ENCODE data around the gene MUC13.
A peak's percentile ranks its signal among the peaks of the same experiment; 100 is the strongest.

The MUC13 gene

DNA sequence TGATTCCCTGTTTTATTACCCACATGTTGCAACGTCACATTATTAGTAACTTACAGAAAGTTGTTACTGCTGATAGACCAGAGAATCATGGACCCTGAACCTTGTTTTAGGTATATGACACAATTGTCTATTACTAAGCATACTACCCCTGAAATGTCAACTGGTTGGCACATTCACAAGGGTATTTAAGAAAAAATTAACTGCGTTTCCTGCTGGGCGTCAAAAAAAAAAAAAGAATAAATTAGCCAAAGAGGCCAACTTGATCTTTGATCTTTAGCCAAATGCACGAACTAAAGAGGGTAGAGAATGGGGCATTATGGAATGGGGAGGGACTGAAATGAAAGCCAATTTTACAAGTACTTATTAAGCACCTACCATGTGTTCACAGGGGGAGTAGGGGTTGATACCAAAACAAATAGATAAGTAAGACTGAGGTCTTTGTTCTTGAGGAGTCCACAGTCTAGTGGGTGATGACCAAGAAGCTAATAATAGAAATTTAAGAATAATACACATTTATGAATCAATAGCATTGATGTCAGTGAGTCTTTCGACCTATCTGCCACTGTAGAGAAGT is 17.8 kb upstream of the MUC13 start:
- TF ChIP-seq EGR1 (IDR thresholded peaks at IDR 0.05) = no peak
- TF ChIP-seq TEAD4 (IDR thresholded peaks at IDR 0.05) = 0 out of 2 replicates have a peak, but pooled peaks have one; percentile 4
- TF ChIP-seq NFIC (IDR thresholded peaks at IDR 0.05) = peak; percentile 69

DNA sequence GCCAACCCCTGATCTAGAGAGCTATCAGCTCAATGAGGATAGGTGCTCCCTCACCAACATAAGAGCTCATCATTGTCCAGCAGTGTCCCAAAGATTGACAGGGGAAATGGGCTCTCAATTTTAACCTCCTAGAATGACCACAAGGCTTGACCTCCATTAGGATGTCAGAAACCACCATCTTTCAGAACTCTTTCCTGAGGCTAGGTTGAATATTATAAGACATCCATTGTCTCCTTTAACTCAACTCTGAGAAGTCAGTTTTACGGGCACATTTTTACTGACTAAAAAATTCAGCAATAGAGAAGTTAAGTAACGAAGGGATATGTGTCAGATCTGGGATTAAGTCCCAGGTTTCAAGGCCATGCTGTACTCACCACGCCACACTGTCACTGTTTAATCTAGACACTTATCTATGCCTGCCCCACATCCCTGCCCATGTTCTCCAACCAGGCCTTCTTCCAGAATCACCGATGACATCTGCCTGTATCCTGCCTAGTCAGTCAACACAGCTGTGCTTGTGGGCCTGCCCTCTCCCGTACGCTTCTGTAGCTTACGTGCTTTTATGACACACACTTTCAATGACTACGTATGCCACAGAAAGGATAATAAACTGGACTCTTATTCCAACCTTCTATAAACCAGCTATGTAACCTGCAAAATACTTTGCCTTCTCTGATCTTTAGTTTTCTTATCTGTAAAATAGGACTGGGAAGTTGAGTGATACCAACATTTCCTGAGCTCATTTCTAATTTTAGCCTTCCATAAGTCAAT is 17.1 kb upstream of the MUC13 start:
- no peak for TF ChIP-seq RAD21 (IDR thresholded peaks at IDR 0.05; ENCODE audit: low read depth)
- no peak for TF ChIP-seq YY1 (IDR thresholded peaks at IDR 0.05; ENCODE audit: low read depth)
- no peak for TF ChIP-seq TAF1 (IDR thresholded peaks at IDR 0.05; ENCODE audit: low read depth)
- TF ChIP-seq, protein P1, sequence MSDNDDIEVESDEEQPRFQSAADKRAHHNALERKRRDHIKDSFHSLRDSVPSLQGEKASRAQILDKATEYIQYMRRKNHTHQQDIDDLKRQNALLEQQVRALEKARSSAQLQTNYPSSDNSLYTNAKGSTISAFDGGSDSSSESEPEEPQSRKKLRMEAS (IDR thresholded peaks at IDR 0.05) = no peak
- TF ChIP-seq ZBTB7A (IDR thresholded peaks at IDR 0.05; ENCODE audit: low read depth) = no peak
- TF ChIP-seq, protein P2, sequence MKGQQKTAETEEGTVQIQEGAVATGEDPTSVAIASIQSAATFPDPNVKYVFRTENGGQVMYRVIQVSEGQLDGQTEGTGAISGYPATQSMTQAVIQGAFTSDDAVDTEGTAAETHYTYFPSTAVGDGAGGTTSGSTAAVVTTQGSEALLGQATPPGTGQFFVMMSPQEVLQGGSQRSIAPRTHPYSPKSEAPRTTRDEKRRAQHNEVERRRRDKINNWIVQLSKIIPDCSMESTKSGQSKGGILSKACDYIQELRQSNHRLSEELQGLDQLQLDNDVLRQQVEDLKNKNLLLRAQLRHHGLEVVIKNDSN (IDR thresholded peaks at IDR 0.05) = no peak
- no peak for TF ChIP-seq CEBPB (IDR thresholded peaks at IDR 0.05)
- no peak for TF ChIP-seq TEAD4 (IDR thresholded peaks at IDR 0.05)
- TF ChIP-seq CREB1 (IDR thresholded peaks at IDR 0.05; ENCODE audit: low read depth) = no peak

GRCh38 chr3:124950026-124950425 is 15.5 kb upstream of the MUC13 start:
- TF ChIP-seq NFIC (IDR thresholded peaks at IDR 0.05) = no peak
- TF ChIP-seq TEAD4 (IDR thresholded peaks at IDR 0.05) = no peak
- TF ChIP-seq, protein P1 (IDR thresholded peaks at IDR 0.05) = no peak
- TF ChIP-seq FOXM1 (IDR thresholded peaks at IDR 0.05; ENCODE audit: borderline replicate concordance, low read depth) = no peak
- TF ChIP-seq, protein P3, sequence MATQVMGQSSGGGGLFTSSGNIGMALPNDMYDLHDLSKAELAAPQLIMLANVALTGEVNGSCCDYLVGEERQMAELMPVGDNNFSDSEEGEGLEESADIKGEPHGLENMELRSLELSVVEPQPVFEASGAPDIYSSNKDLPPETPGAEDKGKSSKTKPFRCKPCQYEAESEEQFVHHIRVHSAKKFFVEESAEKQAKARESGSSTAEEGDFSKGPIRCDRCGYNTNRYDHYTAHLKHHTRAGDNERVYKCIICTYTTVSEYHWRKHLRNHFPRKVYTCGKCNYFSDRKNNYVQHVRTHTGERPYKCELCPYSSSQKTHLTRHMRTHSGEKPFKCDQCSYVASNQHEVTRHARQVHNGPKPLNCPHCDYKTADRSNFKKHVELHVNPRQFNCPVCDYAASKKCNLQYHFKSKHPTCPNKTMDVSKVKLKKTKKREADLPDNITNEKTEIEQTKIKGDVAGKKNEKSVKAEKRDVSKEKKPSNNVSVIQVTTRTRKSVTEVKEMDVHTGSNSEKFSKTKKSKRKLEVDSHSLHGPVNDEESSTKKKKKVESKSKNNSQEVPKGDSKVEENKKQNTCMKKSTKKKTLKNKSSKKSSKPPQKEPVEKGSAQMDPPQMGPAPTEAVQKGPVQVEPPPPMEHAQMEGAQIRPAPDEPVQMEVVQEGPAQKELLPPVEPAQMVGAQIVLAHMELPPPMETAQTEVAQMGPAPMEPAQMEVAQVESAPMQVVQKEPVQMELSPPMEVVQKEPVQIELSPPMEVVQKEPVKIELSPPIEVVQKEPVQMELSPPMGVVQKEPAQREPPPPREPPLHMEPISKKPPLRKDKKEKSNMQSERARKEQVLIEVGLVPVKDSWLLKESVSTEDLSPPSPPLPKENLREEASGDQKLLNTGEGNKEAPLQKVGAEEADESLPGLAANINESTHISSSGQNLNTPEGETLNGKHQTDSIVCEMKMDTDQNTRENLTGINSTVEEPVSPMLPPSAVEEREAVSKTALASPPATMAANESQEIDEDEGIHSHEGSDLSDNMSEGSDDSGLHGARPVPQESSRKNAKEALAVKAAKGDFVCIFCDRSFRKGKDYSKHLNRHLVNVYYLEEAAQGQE (IDR thresholded peaks at IDR 0.05; ENCODE audit: low read depth) = no peak
- no peak for TF ChIP-seq RAD21 (IDR thresholded peaks at IDR 0.05; ENCODE audit: low read depth)
- TF ChIP-seq EP300 (IDR thresholded peaks at IDR 0.05; ENCODE audit: borderline replicate concordance) = no peak
- TF ChIP-seq TCF12 (IDR thresholded peaks at IDR 0.05; ENCODE audit: low read depth) = no peak
- TF ChIP-seq CEBPB (IDR thresholded peaks at IDR 0.05) = no peak
- TF ChIP-seq, protein P2 (IDR thresholded peaks at IDR 0.05) = no peak
- no peak for TF ChIP-seq TAF1 (IDR thresholded peaks at IDR 0.05; ENCODE audit: low read depth)
- no peak for TF ChIP-seq YY1 (IDR thresholded peaks at IDR 0.05; ENCODE audit: low read depth)
- TF ChIP-seq EGR1 (IDR thresholded peaks at IDR 0.05) = no peak
- TF ChIP-seq ZBTB7A (IDR thresholded peaks at IDR 0.05; ENCODE audit: low read depth) = no peak
- TF ChIP-seq CREB1 (IDR thresholded peaks at IDR 0.05; ENCODE audit: low read depth) = no peak

DNA sequence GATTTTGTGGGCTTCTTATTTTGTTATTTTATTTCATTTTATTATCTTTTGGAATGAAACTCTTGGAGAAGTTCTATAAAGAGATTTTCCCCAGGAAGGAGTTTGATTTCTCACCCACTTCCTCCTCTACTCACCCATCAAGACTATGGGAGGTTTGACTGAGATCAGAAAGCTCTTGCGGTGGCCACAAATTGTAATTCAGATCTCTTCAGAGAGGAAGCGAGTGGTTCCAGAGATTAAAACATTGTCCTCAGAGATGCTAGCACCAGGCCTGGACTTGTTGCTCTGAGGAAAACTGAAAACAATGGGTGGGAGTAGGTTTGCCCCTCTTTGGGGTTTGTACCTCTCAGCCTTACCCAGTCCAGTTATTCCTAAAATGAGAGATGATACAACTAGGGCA is 8.1 kb upstream of the MUC13 start:
- TF ChIP-seq FOXM1 (IDR thresholded peaks at IDR 0.05; ENCODE audit: borderline replicate concordance, low read depth) = no peak
- TF ChIP-seq ZBTB7A (IDR thresholded peaks at IDR 0.05; ENCODE audit: low read depth) = no peak
- no peak for TF ChIP-seq YY1 (IDR thresholded peaks at IDR 0.05; ENCODE audit: low read depth)
- TF ChIP-seq EP300 (IDR thresholded peaks at IDR 0.05; ENCODE audit: borderline replicate concordance) = no peak
- TF ChIP-seq, protein P3 (IDR thresholded peaks at IDR 0.05; ENCODE audit: low read depth) = no peak
- TF ChIP-seq NFIC (IDR thresholded peaks at IDR 0.05) = no peak
- TF ChIP-seq CREB1 (IDR thresholded peaks at IDR 0.05; ENCODE audit: low read depth) = no peak
- TF ChIP-seq, protein P1 (IDR thresholded peaks at IDR 0.05) = no peak
- no peak for TF ChIP-seq TEAD4 (IDR thresholded peaks at IDR 0.05)
- TF ChIP-seq, protein P2 (IDR thresholded peaks at IDR 0.05) = no peak
- TF ChIP-seq TAF1 (IDR thresholded peaks at IDR 0.05; ENCODE audit: low read depth) = no peak
- TF ChIP-seq TCF12 (IDR thresholded peaks at IDR 0.05; ENCODE audit: low read depth) = no peak
- TF ChIP-seq RAD21 (IDR thresholded peaks at IDR 0.05; ENCODE audit: low read depth) = no peak
- no peak for TF ChIP-seq CEBPB (IDR thresholded peaks at IDR 0.05)

- no peak for TF ChIP-seq FOXM1 (IDR thresholded peaks at IDR 0.05; ENCODE audit: borderline replicate concordance, low read depth)
- no peak for TF ChIP-seq CEBPB (IDR thresholded peaks at IDR 0.05)
- TF ChIP-seq NFIC (IDR thresholded peaks at IDR 0.05) = no peak
- no peak for TF ChIP-seq YY1 (IDR thresholded peaks at IDR 0.05; ENCODE audit: low read depth)
- TF ChIP-seq TAF1 (IDR thresholded peaks at IDR 0.05; ENCODE audit: low read depth) = no peak
- no peak for TF ChIP-seq RAD21 (IDR thresholded peaks at IDR 0.05; ENCODE audit: low read depth)
- TF ChIP-seq EGR1 (IDR thresholded peaks at IDR 0.05) = no peak
- no peak for TF ChIP-seq CREB1 (IDR thresholded peaks at IDR 0.05; ENCODE audit: low read depth)
Measured at GRCh38 chr3:124941771-124942170, 7.2 kb upstream of the MUC13 start.

Data from Ishikawa (cell line).